ENCODE data around the gene GPX3. TPM values are rescaled to one million over a fixed set of nuclear protein-coding genes. Genes with fewer than 3 reads are reported as not detected.

The GPX3 gene
- total and polyA plus RNA-seq, 2 of the 8 experiments (the other 6 are each of a cell fraction or from before 2014, with no cell fraction given), result 27.8 to 77.9 TPM

DNA sequence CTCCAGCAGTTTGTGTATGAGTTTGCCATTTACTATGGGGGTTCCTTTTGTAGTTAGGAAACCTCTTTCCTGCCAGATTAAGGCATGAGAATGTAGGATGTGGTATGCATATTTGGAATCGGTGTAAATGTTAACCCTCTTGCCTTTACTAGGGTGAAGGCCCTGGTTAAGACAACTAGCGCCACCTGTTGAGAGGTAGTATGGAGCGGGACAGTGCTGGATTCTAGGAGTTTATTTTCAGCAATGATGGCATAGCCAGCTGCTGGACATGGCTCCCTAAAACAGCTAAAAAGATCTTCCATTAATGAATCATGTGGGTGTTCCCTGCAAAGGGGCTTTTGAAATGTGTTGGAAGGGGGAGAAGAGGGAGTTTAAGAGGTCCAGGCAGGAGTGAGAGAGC, 30.7 kb upstream of the GPX3 start:
- H2BK5ac ChIP-seq (ENCODE audit: low read depth, low read length), result no peak overlapping the region
- 66% methylated on average over 3 of the region's 3 CpGs; no CpG with 5 or more reads in 1 of the 2 experiments for WGBS, 2 experiments (ENCODE audit: extremely low coverage in 1 of 2, insufficient coverage in 1 of 2, insufficient read length in 1 of 2, insufficient replicate concordance in 2 of 2, low coverage in 1 of 2, low lambda C conversion rate in 2 of 2, missing lambda C conversion rate in 1 of 2)
- H2BK120ac ChIP-seq (replicated peaks; ENCODE audit: low read depth, low read length), result no peak overlapping the region
- no peak overlapping the region for H3K14ac ChIP-seq (ENCODE audit: insufficient read length)
- ChIA-PET CTCF (ENCODE audit: partially characterized antibody) (interaction anchor here (0.6 to 1.7 kb wide), 17 partner anchors 8 to 458 kb away, joined by 3 to 13 read pairs (median 4); no protein-coding TSS in a partner anchor), POLR2A (ENCODE audit: partially characterized antibody) (no interaction called here)
- H2BK12ac ChIP-seq (ENCODE audit: low read depth, low read length), result no peak overlapping the region
- no peak overlapping the region for H3K4ac ChIP-seq (replicated peaks; ENCODE audit: insufficient read length, low read depth, low read length)
- no peak overlapping the region for H3K27ac ChIP-seq (ENCODE audit: low read depth, low read length)
- no peak overlapping the region for H3K23ac ChIP-seq (ENCODE audit: insufficient read length)
- no peaks in the 10 kb centered on the region for H4K20me1 ChIP-seq (replicated peaks in 1 of 2; ENCODE audit: control insufficient read depth in 1 of 2, insufficient read depth in 2 of 2, low read length in 2 of 2)
- H2AFZ ChIP-seq (ENCODE audit: low read length), result no peak overlapping the region
- H3K79me2 ChIP-seq (ENCODE audit: control insufficient read depth in 1 of 2, insufficient read depth in 2 of 2, low read length in 2 of 2), result no peaks in the 10 kb centered on the region
- no peak overlapping the region for H4K91ac ChIP-seq (replicated peaks; ENCODE audit: insufficient read length, low read length)
- H3K56ac ChIP-seq (replicated peaks; ENCODE audit: insufficient read length, low read depth, low read length), result no peak overlapping the region
- no peak overlapping the region for H3K18ac ChIP-seq (ENCODE audit: extremely low read depth, low read length)
- FAIRE-seq (peak; percentile 75), DNase-seq (ENCODE audit: low read depth in 1 of 2, low spot score in 2 of 2) (peak; percentile 9 to 60)
- H3K36me3 ChIP-seq (ENCODE audit: control insufficient read depth in 2 of 4, insufficient read depth in 4 of 4, low read length in 3 of 4), result no peaks in the 10 kb centered on the region
- no peaks in the 10 kb centered on the region for H3K23me2 ChIP-seq (ENCODE audit: low read depth, low read length)
- peaks cover 7 to 8% of the 10 kb centered on the region in 2 experiments; a peak in 1 of 4 replicates for H3K9me3 ChIP-seq (ENCODE audit: insufficient read depth in 2 of 2, low read depth in 1 of 2, low read length in 1 of 2)
- no peak overlapping the region for H2AK5ac ChIP-seq (ENCODE audit: low read depth, low read length)
- H3K9ac ChIP-seq (replicated peaks in 1 of 4; ENCODE audit: extremely low read depth in 1 of 4, low read depth in 3 of 4, low read length in 3 of 4), result no peak overlapping the region
- no peak overlapping the region for H4K5ac ChIP-seq (ENCODE audit: insufficient read length, low read depth, low read length)
- H2BK15ac ChIP-seq (ENCODE audit: low read length), result no peak overlapping the region
- H4K8ac ChIP-seq (ENCODE audit: extremely low read depth, insufficient read depth, low read length), result no peak overlapping the region
- H3K27me3 ChIP-seq (replicated peaks in 1 of 4; ENCODE audit: control insufficient read depth in 3 of 4, extremely low read depth in 1 of 4, insufficient read depth in 3 of 4, low read length in 3 of 4), result no peaks in the 10 kb centered on the region
- no peaks in the 10 kb centered on the region for H3K4me1 ChIP-seq (replicated peaks in 1 of 4; ENCODE audit: control insufficient read depth in 3 of 4, insufficient read depth in 4 of 4, low read length in 3 of 4)
- H3K79me1 ChIP-seq (ENCODE audit: low read depth, low read length), result no peaks in the 10 kb centered on the region
- H3K4me2 ChIP-seq (ENCODE audit: insufficient read depth in 1 of 2, low read depth in 2 of 2, low read length in 2 of 2), result no peak overlapping the region
- no peak overlapping the region for H3K4me3 ChIP-seq (ENCODE audit: extremely low read depth in 1 of 4, insufficient read depth in 2 of 4, low read depth in 3 of 4, low read length in 4 of 4)
- no peak overlapping the region for H2BK20ac ChIP-seq (ENCODE audit: low read length)
- no peak for TF ChIP-seq SAP30 (IDR thresholded peaks at IDR 0.05; ENCODE audit: insufficient read depth, insufficient replicate concordance, low read length)
- TF ChIP-seq, protein P1, sequence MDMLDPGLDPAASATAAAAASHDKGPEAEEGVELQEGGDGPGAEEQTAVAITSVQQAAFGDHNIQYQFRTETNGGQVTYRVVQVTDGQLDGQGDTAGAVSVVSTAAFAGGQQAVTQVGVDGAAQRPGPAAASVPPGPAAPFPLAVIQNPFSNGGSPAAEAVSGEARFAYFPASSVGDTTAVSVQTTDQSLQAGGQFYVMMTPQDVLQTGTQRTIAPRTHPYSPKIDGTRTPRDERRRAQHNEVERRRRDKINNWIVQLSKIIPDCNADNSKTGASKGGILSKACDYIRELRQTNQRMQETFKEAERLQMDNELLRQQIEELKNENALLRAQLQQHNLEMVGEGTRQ (IDR thresholded peaks at IDR 0.05; ENCODE audit: low read length), result no peak
- TF ChIP-seq CEBPB (IDR thresholded peaks at IDR 0.05; ENCODE audit: low read depth, low read length), result no peak
- TF ChIP-seq SIN3A (conservative IDR thresholded peaks at IDR 0.05 in 1 of 2, IDR thresholded peaks at IDR 0.05 in 1 of 2; ENCODE audit: low read depth in 1 of 2, low read length in 2 of 2), result no peak
- no peak for TF ChIP-seq CBX5 (IDR thresholded peaks at IDR 0.05; ENCODE audit: low read depth, low read length)
- TF ChIP-seq, protein P2, sequence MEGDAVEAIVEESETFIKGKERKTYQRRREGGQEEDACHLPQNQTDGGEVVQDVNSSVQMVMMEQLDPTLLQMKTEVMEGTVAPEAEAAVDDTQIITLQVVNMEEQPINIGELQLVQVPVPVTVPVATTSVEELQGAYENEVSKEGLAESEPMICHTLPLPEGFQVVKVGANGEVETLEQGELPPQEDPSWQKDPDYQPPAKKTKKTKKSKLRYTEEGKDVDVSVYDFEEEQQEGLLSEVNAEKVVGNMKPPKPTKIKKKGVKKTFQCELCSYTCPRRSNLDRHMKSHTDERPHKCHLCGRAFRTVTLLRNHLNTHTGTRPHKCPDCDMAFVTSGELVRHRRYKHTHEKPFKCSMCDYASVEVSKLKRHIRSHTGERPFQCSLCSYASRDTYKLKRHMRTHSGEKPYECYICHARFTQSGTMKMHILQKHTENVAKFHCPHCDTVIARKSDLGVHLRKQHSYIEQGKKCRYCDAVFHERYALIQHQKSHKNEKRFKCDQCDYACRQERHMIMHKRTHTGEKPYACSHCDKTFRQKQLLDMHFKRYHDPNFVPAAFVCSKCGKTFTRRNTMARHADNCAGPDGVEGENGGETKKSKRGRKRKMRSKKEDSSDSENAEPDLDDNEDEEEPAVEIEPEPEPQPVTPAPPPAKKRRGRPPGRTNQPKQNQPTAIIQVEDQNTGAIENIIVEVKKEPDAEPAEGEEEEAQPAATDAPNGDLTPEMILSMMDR (IDR thresholded peaks at IDR 0.05; ENCODE audit: control extremely low read depth in 1 of 3, insufficient read depth in 1 of 3, low read depth in 1 of 3, low read length in 3 of 3), result peak; percentile 40 to 79 (median 69)
- no peak for TF ChIP-seq RBBP5 (IDR thresholded peaks at IDR 0.05; ENCODE audit: borderline replicate concordance, low read depth, low read length)
- peak; percentile 75 to 78 for TF ChIP-seq RAD21 (IDR thresholded peaks at IDR 0.05 in 1 of 2, conservative IDR thresholded peaks at IDR 0.05 in 1 of 2; ENCODE audit: low read depth in 2 of 2, low read length in 2 of 2)
- TF ChIP-seq CBX8 (IDR thresholded peaks at IDR 0.05; ENCODE audit: borderline replicate concordance, low read depth, low read length), result no peak
